T-cell (primary cell): Measurements from ENCODE around the gene SLFN13. TPM values are rescaled to one million over a fixed set of nuclear protein-coding genes. Genes with fewer than 3 reads are reported as not detected.

Experiments
- ATAC-seq, 4 experiments: fragments of 200-7000 bp in 3 of 4; fragments of 150-1000 bp in 1 of 4; cut with Tn5 transposase; replicated peaks in 1 of 4; 1 replicate in 3 of 4; 2 replicates in 1 of 4; pipeline ENCODE4 v1.10.0; 2021; ENCODE audit warnings: moderate library complexity in 3 of 4, mild to moderate bottlenecking in 2 of 4, moderate number of reproducible peaks in 1 of 4
- CTCF ChIA-PET, 2 donors: fragments of 300-600 bp; sonication (Branson Sonifier 250); formaldehyde crosslinking; loops; one replicate each; lab custom pipeline; 2022; ENCODE audit warnings: antibody characterized with exemption in 2 of 2; lab: Charles Lee
- POLR2A ChIA-PET, 2 donors: fragments of 300-600 bp; sonication (Branson Sonifier 250); formaldehyde crosslinking; loops; one replicate each; lab custom pipeline; 2022; ENCODE audit warnings: antibody characterized with exemption in 2 of 2; lab: Charles Lee
- DNase-seq, 35 experiments: peaks; one replicate each; pipeline versions ENCODE4 v3.0.0 to v3.0.0-alpha.2; 2013 to 2023
- H3K27ac ChIP-seq: one replicate; pipeline ENCODE4 v1.5.1; 2013; ENCODE audit warnings: low read length
- H3K27me3 ChIP-seq, 2 experiments: replicated peaks in 1 of 2; 1 replicate in 1 of 2; 2 replicates in 1 of 2; pipeline versions ENCODE4 v1.6.1 to v1.7.0; 2013; ENCODE audit warnings: low read length in 1 of 2, mixed read lengths in 1 of 2; ENCODE audit not compliant: control insufficient read depth in 2 of 2, insufficient read depth in 2 of 2; ENCODE audit errors: extremely low read depth in 1 of 2
- H3K36me3 ChIP-seq, 2 donors: 1 replicate in 1 of 2; 2 replicates in 1 of 2; pipeline versions ENCODE4 v1.6.1 to v1.7.0; 2013; ENCODE audit warnings: low read length in 1 of 2; ENCODE audit not compliant: control insufficient read depth in 2 of 2, insufficient read depth in 1 of 2; ENCODE audit errors: extremely low read depth in 1 of 2
- H3K4me1 ChIP-seq, 2 experiments: 1 replicate in 1 of 2; 2 replicates in 1 of 2; pipeline versions ENCODE4 v1.6.1 to v1.7.0; 2013; ENCODE audit warnings: low read length in 2 of 2, mixed read lengths in 1 of 2; ENCODE audit not compliant: insufficient read depth in 2 of 2, control insufficient read depth in 1 of 2; ENCODE audit errors: extremely low read depth in 1 of 2
- H3K4me3 ChIP-seq, 2 donors: 1 replicate in 1 of 2; 2 replicates in 1 of 2; pipeline versions ENCODE4 v1.5.1 to v1.7.0; 2013; ENCODE audit warnings: mild to moderate bottlenecking in 2 of 2, low read length in 1 of 2, moderate library complexity in 1 of 2; ENCODE audit not compliant: control insufficient read depth in 1 of 2; ENCODE audit errors: extremely low read depth in 1 of 2
- H3K9me3 ChIP-seq: 2 replicates; pipeline ENCODE4 v1.7.0; 2013
- H3K27ac Mint-ChIP-seq, 2 donors: one replicate each; pipeline ENCODE4 v1.8.0; 2020 to 2021; ENCODE audit warnings: mild to moderate bottlenecking in 2 of 2, mixed read lengths in 2 of 2
- H3K27me3 Mint-ChIP-seq, 2 donors: one replicate each; pipeline ENCODE4 v1.8.0; 2021 to 2022; ENCODE audit warnings: mixed read lengths in 2 of 2
- H3K36me3 Mint-ChIP-seq: one replicate; pipeline ENCODE4 v1.8.0; 2021; ENCODE audit warnings: mixed read lengths
- H3K4me1 Mint-ChIP-seq, 3 donors: one replicate each; pipeline ENCODE4 v1.8.0; 2020 to 2022; ENCODE audit warnings: mixed read lengths in 3 of 3, mild to moderate bottlenecking in 1 of 3
- H3K4me3 Mint-ChIP-seq, 3 donors: one replicate each; pipeline ENCODE4 v1.8.0; 2020 to 2022; ENCODE audit warnings: mild to moderate bottlenecking in 3 of 3, mixed read lengths in 3 of 3, moderate library complexity in 3 of 3
- H3K9me3 Mint-ChIP-seq, 3 donors: one replicate each; pipeline ENCODE4 v1.8.0; 2020 to 2022; ENCODE audit warnings: mixed read lengths in 3 of 3
- WGBS: methylation state at CpG from one replicate; pipeline ENCODE4 v1.1.5; 2013; ENCODE audit warnings: missing lambda C conversion rate; ENCODE audit not compliant: insufficient coverage; 5-methylcytosine and 5-hydroxymethylcytosine counted together
- total RNA-seq, 35 experiments: library from RNA in 6 of 35; stranded (reverse) in 6 of 35; fragments of 120-200 nt in 1 of 35; gene quantifications; one replicate each; pipeline versions ENCODE4 v1.2.1 to v1.2.4 and lab custom pipeline; 2013 to 2026

SLFN13 gene
- total RNA-seq, 5 donors from 2014 or later (not counting 1 experiment from before 2014, with no cell fraction given) = 26.6 to 34.9 (median 30.9) TPM

DNA sequence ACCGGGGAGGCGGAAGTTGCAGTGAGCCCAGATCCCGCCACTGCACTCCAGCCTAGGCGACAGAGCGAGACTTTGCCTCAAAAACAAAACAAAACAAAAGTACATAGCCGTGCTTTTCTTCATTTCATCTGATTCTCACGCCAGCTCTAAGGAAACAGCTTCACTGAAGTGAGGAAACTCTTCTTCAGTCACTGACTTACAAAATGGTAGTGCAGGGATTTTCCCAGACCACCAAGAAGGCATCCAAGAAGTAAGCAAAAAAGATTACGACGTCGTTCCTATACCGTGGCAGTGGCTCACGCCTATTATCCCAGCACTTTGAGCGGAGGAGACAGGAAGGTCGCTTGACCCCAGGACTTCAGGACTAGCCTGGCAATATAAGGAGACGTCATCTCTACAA is 40.4 kb upstream of the SLFN13 start:
- peaks cover 0 to 38% of the 10 kb centered on the region in 2 donors for H3K36me3 ChIP-seq
- 100% methylated on average over 3 of the region's 15 CpGs for WGBS
- peak overlapping the region; percentile 94 to 96 (median 95) for H3K4me3 Mint-ChIP-seq
- H3K4me3 ChIP-seq = peak overlapping the region in 1 of 2 donors; percentile 10
- peaks cover 76% of the 10 kb centered on the region for H3K36me3 Mint-ChIP-seq
- peak overlapping the region; percentile 21 to 94 for H3K27ac Mint-ChIP-seq
- no peak overlapping the region for H3K27ac ChIP-seq
- peaks cover 3 to 4% (median 3%) of the 10 kb centered on the region in 3 donors for H3K9me3 Mint-ChIP-seq
- ATAC-seq (no peak), DNase-seq (no peak)
- H3K27me3 Mint-ChIP-seq = no peaks in the 10 kb centered on the region
- no peaks in the 10 kb centered on the region for H3K27me3 ChIP-seq
- peaks cover 9 to 31% of the 10 kb centered on the region in 2 experiments for H3K4me1 ChIP-seq
- CTCF ChIA-PET = interaction anchor here in 1 of 2 donors (0.6 to 3.3 kb wide), 3 partner anchors 44 to 176 kb away, joined by 3 to 27 read pairs (median 5); no protein-coding TSS in a partner anchor
- peaks cover 64 to 88% (median 81%) of the 10 kb centered on the region in 3 donors for H3K4me1 Mint-ChIP-seq
- H3K9me3 ChIP-seq = no peaks in the 10 kb centered on the region
- POLR2A ChIA-PET = no interaction called here

GRCh38 chr17:35486920-35487732 is 38.6 kb upstream of the SLFN13 start:
- Mint-ChIP-seq H3K36me3 (peaks cover 77% of the 10 kb centered on the region), H3K4me1 (peaks cover 53 to 81% (median 64%) of the 10 kb centered on the region in 3 donors), H3K4me3 (peak overlapping the region; percentile 94 to 96 (median 95)), H3K9me3 (peaks cover 3 to 4% (median 3%) of the 10 kb centered on the region in 3 donors), H3K27me3 (no peaks in the 10 kb centered on the region), H3K27ac (peak overlapping the region; percentile 94 to 98)
- Histone ChIP-seq H3K4me3 (peak overlapping the region; percentile 75 to 82), H3K9me3 (peaks cover 2% of the 10 kb centered on the region), H3K4me1 (peaks cover 9 to 31% of the 10 kb centered on the region in 2 experiments), H3K27ac (peak overlapping the region; percentile 83), H3K27me3 (no peaks in the 10 kb centered on the region), H3K36me3 (peaks cover 0 to 37% of the 10 kb centered on the region in 2 donors)
- DNase-seq (peak; percentile 46 to 85 (median 65)), ATAC-seq (peak; percentile 77 to 84 (median 83))
- ChIA-PET CTCF (interaction anchor here in 1 of 2 donors (0.8 to 3.3 kb wide), 9 partner anchors 12 to 272 kb away, joined by 3 to 27 read pairs (median 4); partner anchors contain the start of gene SLFN12L), POLR2A (interaction anchor here (0.5 to 1.1 kb wide), 7 partner anchors 26 to 249 kb away, joined by 3 to 9 read pairs (median 3); no protein-coding TSS in a partner anchor)
- WGBS = 10% methylated on average over 38 of the region's 42 CpGs

GRCh38 chr17:35479271-35479670 is 30.7 kb upstream of the SLFN13 start:
- Histone ChIP-seq H3K4me3 (no peak overlapping the region), H3K4me1 (peaks cover under 1 to 2% of the 10 kb centered on the region in 2 experiments), H3K27me3 (no peaks in the 10 kb centered on the region), H3K36me3 (peaks cover 0 to 46% of the 10 kb centered on the region in 2 donors), H3K27ac (no peak overlapping the region), H3K9me3 (peaks cover 4% of the 10 kb centered on the region)
- H3K27ac Mint-ChIP-seq = no peak overlapping the region
- H3K4me3 Mint-ChIP-seq = no peak overlapping the region
- H3K27me3 Mint-ChIP-seq = no peaks in the 10 kb centered on the region
- peaks cover 91% of the 10 kb centered on the region for H3K36me3 Mint-ChIP-seq
- 100% methylated on average over 1 of the region's 5 CpGs for whole genome bisulfite sequencing
- ChIA-PET POLR2A (interaction anchor here in 1 of 2 donors (0.5 kb wide), 1 partner anchor 38 kb away, joined by 3 read pairs; no protein-coding TSS in a partner anchor), CTCF (no interaction called here)
- H3K9me3 Mint-ChIP-seq = peaks cover 4 to 15% (median 11%) of the 10 kb centered on the region in 3 donors
- peaks cover 39 to 60% (median 42%) of the 10 kb centered on the region in 3 donors for H3K4me1 Mint-ChIP-seq
- DNase-seq = no peak
- ATAC-seq = no peak

DNA sequence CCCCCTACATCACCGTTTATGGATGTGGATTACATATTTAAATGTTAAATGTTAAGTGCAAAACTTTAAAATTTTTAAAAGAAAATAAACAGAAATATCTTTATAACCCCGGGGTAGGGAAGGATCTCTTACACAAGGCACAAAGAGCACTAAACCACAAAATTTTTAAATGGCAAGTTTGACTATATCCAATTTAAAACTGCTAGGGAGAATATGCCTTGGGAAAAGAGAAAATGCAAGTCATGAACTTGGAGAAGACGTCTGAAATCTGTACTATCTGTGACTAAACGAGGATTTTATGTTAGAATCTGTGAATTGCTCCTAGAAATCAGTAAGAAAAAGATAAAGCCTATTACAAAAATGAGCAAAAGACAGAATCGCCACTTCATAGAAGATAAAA is 28.7 kb upstream of the SLFN13 start:
- DNase-seq (no peak), ATAC-seq (no peak)
- H3K36me3 ChIP-seq = peaks cover 0 to 46% of the 10 kb centered on the region in 2 donors
- WGBS = no CpG with 5 or more reads among the region's 5 CpGs
- ChIA-PET CTCF (no interaction called here), POLR2A (interaction anchor here in 1 of 2 donors (0.6 kb wide), 1 partner anchor 13 kb away, joined by 3 read pairs; no protein-coding TSS in a partner anchor)
- peak overlapping the region in 1 of 2 donors; percentile 63 for H3K27ac Mint-ChIP-seq
- no peaks in the 10 kb centered on the region for H3K27me3 Mint-ChIP-seq
- peaks cover 93% of the 10 kb centered on the region for H3K36me3 Mint-ChIP-seq
- no peak overlapping the region for H3K4me3 ChIP-seq
- no peaks in the 10 kb centered on the region for H3K27me3 ChIP-seq
- H3K4me3 Mint-ChIP-seq = no peak overlapping the region
- peaks cover 0 to 2% of the 10 kb centered on the region in 2 experiments for H3K4me1 ChIP-seq
- H3K4me1 Mint-ChIP-seq = peaks cover 36 to 57% (median 39%) of the 10 kb centered on the region in 3 donors
- H3K9me3 ChIP-seq = peaks cover 2% of the 10 kb centered on the region
- no peak overlapping the region for H3K27ac ChIP-seq
- H3K9me3 Mint-ChIP-seq = peaks cover 11 to 18% (median 11%) of the 10 kb centered on the region in 3 donors

DNA sequence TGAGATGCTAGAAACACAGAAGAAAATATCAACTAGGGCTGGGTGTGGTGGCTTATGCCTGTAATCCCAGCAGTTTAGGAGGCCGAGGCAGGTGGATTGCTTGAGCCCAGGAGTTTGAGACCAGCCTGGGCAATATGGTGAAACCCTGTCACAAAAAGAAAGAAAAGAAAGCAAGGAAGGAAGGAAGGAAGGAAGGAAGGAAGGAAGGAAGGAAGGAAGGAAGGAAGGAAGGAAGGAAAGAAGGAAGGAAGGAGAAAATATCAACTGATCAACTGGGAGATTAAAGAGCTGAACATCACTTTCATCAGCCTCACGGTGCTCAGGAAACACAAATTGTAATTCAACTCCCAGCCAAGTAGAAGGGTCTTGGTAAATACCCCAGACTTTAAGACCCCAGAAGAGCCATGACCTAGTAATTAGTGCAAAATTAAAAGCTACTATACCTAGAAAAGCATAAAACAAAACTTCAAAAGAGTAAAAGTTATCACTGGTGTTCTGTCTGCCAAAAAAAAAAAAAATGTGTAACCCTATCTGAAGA is 27.8 kb upstream of the SLFN13 start:
- 100% methylated on average over 1 of the region's 2 CpGs for WGBS
- no peak for DNase-seq
- POLR2A ChIA-PET = interaction anchor here in 1 of 2 donors (0.7 kb wide), 1 partner anchor 32 kb away, joined by 3 read pairs; no protein-coding TSS in a partner anchor
- peaks cover 0 to 42% of the 10 kb centered on the region in 2 donors for H3K36me3 ChIP-seq
- ATAC-seq = no peak
- Mint-ChIP-seq H3K4me3 (no peak overlapping the region), H3K27ac (peak overlapping the region; percentile 45 to 71), H3K27me3 (no peaks in the 10 kb centered on the region), H3K4me1 (peaks cover 34 to 58% (median 34%) of the 10 kb centered on the region in 3 donors), H3K36me3 (peaks cover 90% of the 10 kb centered on the region), H3K9me3 (peaks cover 11 to 18% (median 16%) of the 10 kb centered on the region in 3 donors)
- no peaks in the 10 kb centered on the region for H3K27me3 ChIP-seq
- H3K4me1 ChIP-seq = peaks cover 0 to 2% of the 10 kb centered on the region in 2 experiments
- peak overlapping the region; percentile 5 for H3K27ac ChIP-seq
- H3K4me3 ChIP-seq = no peak overlapping the region
- H3K9me3 ChIP-seq = peaks cover 2% of the 10 kb centered on the region
- CTCF ChIA-PET = no interaction called here

- Mint-ChIP-seq H3K4me1 (peaks cover 32 to 55% (median 38%) of the 10 kb centered on the region in 3 donors), H3K4me3 (peak overlapping the region in 1 of 3 donors; percentile 64), H3K9me3 (peaks cover 0 to 21% (median 5%) of the 10 kb centered on the region in 3 donors), H3K27ac (peak overlapping the region; percentile 89 to 90), H3K27me3 (no peaks in the 10 kb centered on the region), H3K36me3 (peaks cover 54% of the 10 kb centered on the region)
- ChIA-PET CTCF (no interaction called here), POLR2A (no interaction called here)
- H3K9me3 ChIP-seq = no peaks in the 10 kb centered on the region
- peak overlapping the region; percentile 48 for H3K27ac ChIP-seq
- H3K27me3 ChIP-seq = no peaks in the 10 kb centered on the region
- H3K4me1 ChIP-seq = peaks cover 7 to 23% of the 10 kb centered on the region in 2 experiments
- WGBS = no CpG with 5 or more reads among the region's 4 CpGs
- H3K4me3 ChIP-seq = no peak overlapping the region
- peaks cover 0 to 6% of the 10 kb centered on the region in 2 donors for H3K36me3 ChIP-seq
- peak in 1 of 4 experiments; percentile 13 for ATAC-seq
- DNase-seq = no peak
These were observed 19.9 kb upstream of the SLFN13 start for GRCh38 chr17:35468475-35468874.
